GM21717 (cell line): Measurements from ENCODE around the gene CLN3.
A peak's percentile ranks its signal among the peaks of the same experiment; 100 is the strongest.
"Not testable (repeated sequence)": the region's sequence is repeated elsewhere in the genome, so short reads cannot be mapped to it uniquely, and the experiment has no call there.

Source experiments
- ATAC-seq: cut with Tn5 transposase; IDR thresholded peaks from one replicate; pipeline ENCODE4 v1.9.1; 2021; ENCODE audit warnings: mild to moderate bottlenecking, moderate library complexity; ENCODE audit not compliant: unreplicated experiment

CLN3 gene

GRCh38 chr16:28495098-28495793 is 3.4 kb upstream of the CLN3 start:
- no peak for ATAC-seq

GRCh38 chr16:28494121-28494851 is 2.4 kb upstream of the CLN3 start, which contains the start of gene APOBR:
TSS of gene APOBR (plus strand) at chr16:28494643. CDS start at chr16:28494682, 39 bp downstream.
- ATAC-seq: peak; percentile 41

- no peak for ATAC-seq
Measured at GRCh38 chr16:28492511-28492910, 637 bp upstream of the CLN3 start.

GRCh38 chr16:28491230-28491969 is 474 bp downstream of the CLN3 start:
- peak; percentile 14 for ATAC-seq

- no peak for ATAC-seq
Measured at GRCh38 chr16:28486266-28486665, 5.6 kb downstream of the CLN3 start.

- not testable (repeated sequence) for ATAC-seq
Measured at GRCh38 chr16:28483361-28483760, 8.5 kb downstream of the CLN3 start.

GRCh38 chr16:28482026-28482425 is 9.8 kb downstream of the CLN3 start:
- no peak for ATAC-seq

GRCh38 chr16:28478506-28479180 is 13.2 kb downstream of the CLN3 start:
- no peak for ATAC-seq

GRCh38 chr16:28477311-28477920 is 14.5 kb downstream of the CLN3 start:
- no peak for ATAC-seq

- no peak for ATAC-seq
Measured at GRCh38 chr16:28475221-28475620, 16.7 kb downstream of the CLN3 start.

- no peak for ATAC-seq
Measured at GRCh38 chr16:28473714-28474265, 18.1 kb downstream of the CLN3 start.

- ATAC-seq: not testable (repeated sequence)
Measured at GRCh38 chr16:28447081-28447480, 44.8 kb downstream of the CLN3 start.

GRCh38 chr16:28446388-28446787 is 45.5 kb downstream of the CLN3 start:
- ATAC-seq: not testable (repeated sequence)

- not testable (repeated sequence) for ATAC-seq
Measured at GRCh38 chr16:28443943-28444342, 47.9 kb downstream of the CLN3 start.

GRCh38 chr16:28438899-28439298 is 53.0 kb downstream of the CLN3 start:
- not testable (repeated sequence) for ATAC-seq

- ATAC-seq: not testable (repeated sequence)
Measured at GRCh38 chr16:28435340-28435739, 56.5 kb downstream of the CLN3 start.
